HepG2 (cell line): ENCODE results near the gene METTL16. TPM values are rescaled to one million over a fixed set of nuclear protein-coding genes. Genes with fewer than 3 reads are reported as not detected.
A peak's percentile ranks its signal among the peaks of the same experiment; 100 is the strongest.

ENCODE experiments used
- CCDC6 ChIP-seq: sonication (generic); formaldehyde crosslinking; IDR thresholded peaks from 2 replicates; pipeline ENCODE4 v1.8.1; 2022; ENCODE audit warnings: mild to moderate bottlenecking, missing genetic modification reagents, moderate library complexity
- ELF3 ChIP-seq: IDR thresholded peaks from 2 replicates; pipeline ENCODE4 v1.6.1; 2016; ENCODE audit warnings: missing genetic modification reagents, missing compliant biosample characterization
- POGZ ChIP-seq: sonication (generic); formaldehyde crosslinking; IDR thresholded peaks from 2 replicates; pipeline ENCODE4 v1.4.0; 2020; ENCODE audit warnings: mild to moderate bottlenecking, missing genetic modification reagents
- RFXAP ChIP-seq: sonication (generic); formaldehyde crosslinking; IDR thresholded peaks from 2 replicates; pipeline ENCODE4 v1.4.0; 2020; ENCODE audit warnings: missing genetic modification reagents, borderline replicate concordance
- SATB2 ChIP-seq: sonication (generic); formaldehyde crosslinking; IDR thresholded peaks from 2 replicates; pipeline ENCODE4 v1.5.0; 2020; ENCODE audit warnings: missing genetic modification reagents
- SIX4 ChIP-seq: sonication (generic); formaldehyde crosslinking; IDR thresholded peaks from 2 replicates; pipeline ENCODE4 v1.4.0; 2020; ENCODE audit warnings: missing genetic modification reagents
- SRSF1 ChIP-seq: fragments of 200-400 bp; formaldehyde crosslinking; optimal IDR thresholded peaks from 2 replicates; pipeline ENCODE3; 2017; ENCODE audit warnings: mild to moderate bottlenecking, low read depth, low read length, moderate library complexity
- YEATS4 ChIP-seq: sonication (generic); formaldehyde crosslinking; IDR thresholded peaks from 2 replicates; pipeline ENCODE4 v1.4.0; 2020; ENCODE audit warnings: missing genetic modification reagents, borderline replicate concordance
- ZNF616 ChIP-seq: sonication (generic); formaldehyde crosslinking; IDR thresholded peaks from 2 replicates; pipeline ENCODE4 v1.5.0; 2020; ENCODE audit warnings: low read depth, mild to moderate bottlenecking, missing genetic modification reagents
- polyA plus RNA-seq, 8 experiments: library from polyadenylated mRNA; depleted of rRNA in 3 of 8; stranded (reverse) in 7 of 8; unstranded in 1 of 8; fragments of >200 nt; fragmentation: Illumina TruSeq in 4 of 8; extraction: Trizol in 4 of 8; gene quantifications; 2 replicates each; pipeline versions ENCODE4 v1.2.1 to v1.2.3, GENCODE V29; 2011 to 2016; ENCODE audit warnings: low read depth in 4 of 8, missing spikeins in 1 of 8, mixed read lengths in 1 of 8; ENCODE audit not compliant: insufficient read depth in 1 of 8
- total RNA-seq, 5 experiments: library from RNA; depleted of rRNA; stranded (reverse); fragments of >200 nt; fragmentation: Illumina TruSeq; extraction: Trizol; gene quantifications; 2 replicates each; pipeline ENCODE4 v1.2.3, GENCODE V29; 2016; ENCODE audit warnings: low read depth in 1 of 5
- TF ChIP-seq, protein P1 (sequence below), 2 experiments: IDR thresholded peaks; 2 replicates each; pipeline ENCODE4 v1.6.1; 2011 to 2012; ENCODE audit warnings: low read length in 2 of 2, borderline replicate concordance in 1 of 2, low read depth in 1 of 2, mild to moderate bottlenecking in 1 of 2, moderate library complexity in 1 of 2
- TF ChIP-seq, protein P2 (sequence below): sonication (generic); formaldehyde crosslinking; IDR thresholded peaks from 2 replicates; pipeline ENCODE4 v1.5.1; 2020; ENCODE audit warnings: mild to moderate bottlenecking, missing genetic modification reagents, moderate library complexity
- TF ChIP-seq, protein P3 (sequence below): sonication (generic); formaldehyde crosslinking; IDR thresholded peaks from 2 replicates; pipeline ENCODE4 v1.5.0; 2020; ENCODE audit warnings: missing genetic modification reagents
- TF ChIP-seq, protein P4 (sequence below): sonication (generic); formaldehyde crosslinking; IDR thresholded peaks from 2 replicates; pipeline ENCODE4 v1.5.0; 2020; ENCODE audit warnings: missing genetic modification reagents
- TF ChIP-seq, protein P5 (sequence below): sonication (generic); formaldehyde crosslinking; conservative IDR thresholded peaks from 2 replicates; pipeline ENCODE4 v1.8.0; 2022; ENCODE audit warnings: mild to moderate bottlenecking, moderate library complexity, missing genetic modification reagents

Gene METTL16
- total and polyA plus RNA-seq, 2 of the 13 experiments (the other 11 are each of a cell fraction or from before 2014, with no cell fraction given), result 11.6 to 18.5 TPM

DNA sequence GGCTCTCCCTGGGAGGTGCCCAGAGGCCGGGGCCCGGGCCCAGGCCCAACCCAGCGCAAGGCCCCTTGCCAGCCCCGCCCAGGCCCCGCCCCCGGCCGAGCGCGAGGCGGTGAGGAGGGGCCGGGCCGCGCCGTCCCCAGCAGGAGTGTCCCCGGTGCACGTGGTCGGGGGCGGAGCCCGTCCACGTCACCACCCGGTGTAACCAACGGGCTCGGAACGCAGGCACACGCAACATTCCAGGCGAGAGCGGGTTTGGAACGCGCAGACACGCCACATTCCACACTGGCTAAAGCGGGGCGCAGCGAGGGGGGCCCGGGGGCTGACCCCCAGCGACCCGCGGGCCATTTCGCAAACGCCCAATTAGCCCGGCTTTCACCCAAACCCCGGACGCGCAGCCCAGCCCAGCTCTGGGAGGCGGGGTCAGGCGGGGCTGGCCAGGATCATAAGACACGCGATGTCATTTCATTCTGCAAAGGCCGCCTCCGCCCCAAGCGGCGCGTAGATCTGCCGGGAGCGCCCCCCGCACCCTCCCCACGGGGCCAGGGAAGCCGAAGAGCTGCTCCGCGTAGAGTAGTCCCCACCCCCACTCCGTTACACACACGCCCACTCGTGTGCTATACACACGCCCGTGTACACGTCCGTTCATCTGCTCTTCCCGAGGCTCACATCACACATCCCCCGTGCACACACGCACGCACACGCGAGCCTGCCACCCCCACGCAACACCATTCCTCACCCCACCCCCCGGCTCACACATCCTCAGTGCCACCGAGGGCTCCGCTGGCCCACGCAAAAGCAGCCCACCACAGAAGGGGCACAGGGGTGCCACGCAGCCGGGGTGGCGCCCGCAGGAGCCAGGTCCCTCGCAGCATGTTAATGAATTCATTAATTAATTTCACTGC lies 111.9 kb downstream of the METTL16 start (continued):
- TF ChIP-seq, protein P1, sequence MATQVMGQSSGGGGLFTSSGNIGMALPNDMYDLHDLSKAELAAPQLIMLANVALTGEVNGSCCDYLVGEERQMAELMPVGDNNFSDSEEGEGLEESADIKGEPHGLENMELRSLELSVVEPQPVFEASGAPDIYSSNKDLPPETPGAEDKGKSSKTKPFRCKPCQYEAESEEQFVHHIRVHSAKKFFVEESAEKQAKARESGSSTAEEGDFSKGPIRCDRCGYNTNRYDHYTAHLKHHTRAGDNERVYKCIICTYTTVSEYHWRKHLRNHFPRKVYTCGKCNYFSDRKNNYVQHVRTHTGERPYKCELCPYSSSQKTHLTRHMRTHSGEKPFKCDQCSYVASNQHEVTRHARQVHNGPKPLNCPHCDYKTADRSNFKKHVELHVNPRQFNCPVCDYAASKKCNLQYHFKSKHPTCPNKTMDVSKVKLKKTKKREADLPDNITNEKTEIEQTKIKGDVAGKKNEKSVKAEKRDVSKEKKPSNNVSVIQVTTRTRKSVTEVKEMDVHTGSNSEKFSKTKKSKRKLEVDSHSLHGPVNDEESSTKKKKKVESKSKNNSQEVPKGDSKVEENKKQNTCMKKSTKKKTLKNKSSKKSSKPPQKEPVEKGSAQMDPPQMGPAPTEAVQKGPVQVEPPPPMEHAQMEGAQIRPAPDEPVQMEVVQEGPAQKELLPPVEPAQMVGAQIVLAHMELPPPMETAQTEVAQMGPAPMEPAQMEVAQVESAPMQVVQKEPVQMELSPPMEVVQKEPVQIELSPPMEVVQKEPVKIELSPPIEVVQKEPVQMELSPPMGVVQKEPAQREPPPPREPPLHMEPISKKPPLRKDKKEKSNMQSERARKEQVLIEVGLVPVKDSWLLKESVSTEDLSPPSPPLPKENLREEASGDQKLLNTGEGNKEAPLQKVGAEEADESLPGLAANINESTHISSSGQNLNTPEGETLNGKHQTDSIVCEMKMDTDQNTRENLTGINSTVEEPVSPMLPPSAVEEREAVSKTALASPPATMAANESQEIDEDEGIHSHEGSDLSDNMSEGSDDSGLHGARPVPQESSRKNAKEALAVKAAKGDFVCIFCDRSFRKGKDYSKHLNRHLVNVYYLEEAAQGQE (IDR thresholded peaks at IDR 0.05; ENCODE audit: borderline replicate concordance in 1 of 2, low read depth in 1 of 2, low read length in 2 of 2), result 0 out of 4 replicates have a peak, but pooled peaks of 1 of the 2 experiments have one; percentile 44
- TF ChIP-seq, protein P2, sequence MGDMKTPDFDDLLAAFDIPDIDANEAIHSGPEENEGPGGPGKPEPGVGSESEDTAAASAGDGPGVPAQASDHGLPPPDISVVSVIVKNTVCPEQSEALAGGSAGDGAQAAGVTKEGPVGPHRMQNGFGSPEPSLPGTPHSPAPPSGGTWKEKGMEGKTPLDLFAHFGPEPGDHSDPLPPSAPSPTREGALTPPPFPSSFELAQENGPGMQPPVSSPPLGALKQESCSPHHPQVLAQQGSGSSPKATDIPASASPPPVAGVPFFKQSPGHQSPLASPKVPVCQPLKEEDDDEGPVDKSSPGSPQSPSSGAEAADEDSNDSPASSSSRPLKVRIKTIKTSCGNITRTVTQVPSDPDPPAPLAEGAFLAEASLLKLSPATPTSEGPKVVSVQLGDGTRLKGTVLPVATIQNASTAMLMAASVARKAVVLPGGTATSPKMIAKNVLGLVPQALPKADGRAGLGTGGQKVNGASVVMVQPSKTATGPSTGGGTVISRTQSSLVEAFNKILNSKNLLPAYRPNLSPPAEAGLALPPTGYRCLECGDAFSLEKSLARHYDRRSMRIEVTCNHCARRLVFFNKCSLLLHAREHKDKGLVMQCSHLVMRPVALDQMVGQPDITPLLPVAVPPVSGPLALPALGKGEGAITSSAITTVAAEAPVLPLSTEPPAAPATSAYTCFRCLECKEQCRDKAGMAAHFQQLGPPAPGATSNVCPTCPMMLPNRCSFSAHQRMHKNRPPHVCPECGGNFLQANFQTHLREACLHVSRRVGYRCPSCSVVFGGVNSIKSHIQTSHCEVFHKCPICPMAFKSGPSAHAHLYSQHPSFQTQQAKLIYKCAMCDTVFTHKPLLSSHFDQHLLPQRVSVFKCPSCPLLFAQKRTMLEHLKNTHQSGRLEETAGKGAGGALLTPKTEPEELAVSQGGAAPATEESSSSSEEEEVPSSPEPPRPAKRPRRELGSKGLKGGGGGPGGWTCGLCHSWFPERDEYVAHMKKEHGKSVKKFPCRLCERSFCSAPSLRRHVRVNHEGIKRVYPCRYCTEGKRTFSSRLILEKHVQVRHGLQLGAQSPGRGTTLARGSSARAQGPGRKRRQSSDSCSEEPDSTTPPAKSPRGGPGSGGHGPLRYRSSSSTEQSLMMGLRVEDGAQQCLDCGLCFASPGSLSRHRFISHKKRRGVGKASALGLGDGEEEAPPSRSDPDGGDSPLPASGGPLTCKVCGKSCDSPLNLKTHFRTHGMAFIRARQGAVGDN (CRISPR knock-in tag), result peak; percentile 74
- TF ChIP-seq, protein P3, sequence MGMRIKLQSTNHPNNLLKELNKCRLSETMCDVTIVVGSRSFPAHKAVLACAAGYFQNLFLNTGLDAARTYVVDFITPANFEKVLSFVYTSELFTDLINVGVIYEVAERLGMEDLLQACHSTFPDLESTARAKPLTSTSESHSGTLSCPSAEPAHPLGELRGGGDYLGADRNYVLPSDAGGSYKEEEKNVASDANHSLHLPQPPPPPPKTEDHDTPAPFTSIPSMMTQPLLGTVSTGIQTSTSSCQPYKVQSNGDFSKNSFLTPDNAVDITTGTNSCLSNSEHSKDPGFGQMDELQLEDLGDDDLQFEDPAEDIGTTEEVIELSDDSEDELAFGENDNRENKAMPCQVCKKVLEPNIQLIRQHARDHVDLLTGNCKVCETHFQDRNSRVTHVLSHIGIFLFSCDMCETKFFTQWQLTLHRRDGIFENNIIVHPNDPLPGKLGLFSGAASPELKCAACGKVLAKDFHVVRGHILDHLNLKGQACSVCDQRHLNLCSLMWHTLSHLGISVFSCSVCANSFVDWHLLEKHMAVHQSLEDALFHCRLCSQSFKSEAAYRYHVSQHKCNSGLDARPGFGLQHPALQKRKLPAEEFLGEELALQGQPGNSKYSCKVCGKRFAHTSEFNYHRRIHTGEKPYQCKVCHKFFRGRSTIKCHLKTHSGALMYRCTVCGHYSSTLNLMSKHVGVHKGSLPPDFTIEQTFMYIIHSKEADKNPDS (CRISPR knock-in tag), result no peak
- TF ChIP-seq SRSF1, result no peak
- TF ChIP-seq POGZ (CRISPR knock-in tag), result no peak
- TF ChIP-seq SIX4 (CRISPR knock-in tag), result no peak
- TF ChIP-seq YEATS4 (CRISPR knock-in tag), result peak; percentile 79
- 0 out of 2 replicates have a peak, but pooled peaks have one; percentile 20 for TF ChIP-seq CCDC6 (CRISPR knock-in tag)
- TF ChIP-seq ZNF616 (CRISPR knock-in tag), result peak; percentile 23; the same call in 1 of the 2 replicates
- TF ChIP-seq, protein P4, sequence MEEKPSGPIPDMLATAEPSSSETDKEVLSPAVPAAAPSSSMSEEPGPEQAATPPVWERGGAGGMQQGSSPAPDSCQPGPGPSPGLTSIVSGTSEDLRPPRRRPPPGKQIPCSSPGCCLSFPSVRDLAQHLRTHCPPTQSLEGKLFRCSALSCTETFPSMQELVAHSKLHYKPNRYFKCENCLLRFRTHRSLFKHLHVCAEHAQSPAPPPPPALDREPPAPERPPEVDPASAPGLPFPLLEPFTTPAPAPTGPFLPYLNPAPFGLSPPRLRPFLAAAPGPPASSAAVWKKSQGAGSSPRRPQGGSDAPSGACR (CRISPR knock-in tag), result no peak; the same call in 1 of the 2 replicates
- peak; percentile 49; the same call in 1 of the 2 replicates for TF ChIP-seq ELF3 (CRISPR knock-in tag)
- 0 out of 2 replicates have a peak, but pooled peaks have one; percentile 77 for TF ChIP-seq RFXAP (CRISPR knock-in tag)
- TF ChIP-seq, protein P5, sequence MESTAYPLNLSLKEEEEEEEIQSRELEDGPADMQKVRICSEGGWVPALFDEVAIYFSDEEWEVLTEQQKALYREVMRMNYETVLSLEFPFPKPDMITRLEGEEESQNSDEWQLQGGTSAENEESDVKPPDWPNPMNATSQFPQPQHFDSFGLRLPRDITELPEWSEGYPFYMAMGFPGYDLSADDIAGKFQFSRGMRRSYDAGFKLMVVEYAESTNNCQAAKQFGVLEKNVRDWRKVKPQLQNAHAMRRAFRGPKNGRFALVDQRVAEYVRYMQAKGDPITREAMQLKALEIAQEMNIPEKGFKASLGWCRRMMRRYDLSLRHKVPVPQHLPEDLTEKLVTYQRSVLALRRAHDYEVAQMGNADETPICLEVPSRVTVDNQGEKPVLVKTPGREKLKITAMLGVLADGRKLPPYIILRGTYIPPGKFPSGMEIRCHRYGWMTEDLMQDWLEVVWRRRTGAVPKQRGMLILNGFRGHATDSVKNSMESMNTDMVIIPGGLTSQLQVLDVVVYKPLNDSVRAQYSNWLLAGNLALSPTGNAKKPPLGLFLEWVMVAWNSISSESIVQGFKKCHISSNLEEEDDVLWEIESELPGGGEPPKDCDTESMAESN, result 0 out of 2 replicates have a peak, but pooled peaks have one; percentile 43
- TF ChIP-seq SATB2 (CRISPR knock-in tag), result no peak
